HL-60 (cell line): Measurements from ENCODE around the gene CFAP46.

ENCODE experiments used
- DNase-seq, 2 experiments: peaks; one replicate each; pipeline ENCODE4 v3.0.0-alpha.2; 2010 to 2020; ENCODE audit warnings: low read depth in 1 of 2, low spot score in 1 of 2
- H3K27ac ChIP-seq: fragments of 250-450 bp; sonication (Bioruptor Pico); replicated peaks from 2 replicates; pipeline ENCODE4 v1.5.1; 2020; ENCODE audit warnings: mild to moderate bottlenecking, moderate library complexity
- H3K27me3 ChIP-seq: fragments of 250-450 bp; sonication (Bioruptor Pico); 2 replicates; pipeline ENCODE4 v1.5.1; 2021; ENCODE audit warnings: mild to moderate bottlenecking, moderate library complexity; ENCODE audit not compliant: insufficient read depth, poor library complexity, severe bottlenecking
- H3K4me3 ChIP-seq: replicated peaks from 2 replicates; pipeline ENCODE4 v1.5.1; 2011; ENCODE audit warnings: mild to moderate bottlenecking, control low read depth, low read length; ENCODE audit not compliant: insufficient read depth
- CTCF ChIP-seq: IDR thresholded peaks from one replicate; pipeline ENCODE4 v1.5.1; 2011; ENCODE audit warnings: low read length, control low read depth, inconsistent platforms; ENCODE audit not compliant: insufficient read depth
- GABPA ChIP-seq: IDR thresholded peaks from 2 replicates; pipeline ENCODE4 v1.6.1; 2012; ENCODE audit warnings: low read depth
- POLR2AphosphoS5 ChIP-seq: IDR thresholded peaks from 2 replicates; pipeline ENCODE4 v1.6.1; 2012; ENCODE audit warnings: low read depth
- REST ChIP-seq: IDR thresholded peaks from 2 replicates; pipeline ENCODE4 v1.6.1; 2012; ENCODE audit warnings: low read depth; ENCODE audit not compliant: insufficient replicate concordance
- SPI1 ChIP-seq: IDR thresholded peaks from 2 replicates; pipeline ENCODE4 v1.6.1; 2012; ENCODE audit warnings: low read depth, mild to moderate bottlenecking, borderline replicate concordance

The CFAP46 gene

GRCh38 chr10:132982301-132982989 lies 40.1 kb upstream of the CFAP46 start:
- Histone ChIP-seq H3K4me3 (no peak overlapping the region), H3K27me3 (peaks cover 2% of the 10 kb centered on the region), H3K27ac (no peak overlapping the region)
- no peak for DNase-seq
- TF ChIP-seq SPI1 (no peak), POLR2AphosphoS5 (no peak), GABPA (no peak), CTCF (no peak), REST (no peak)

GRCh38 chr10:132981746-132982145 lies 39.4 kb upstream of the CFAP46 start:
- Histone ChIP-seq H3K27ac (no peak overlapping the region), H3K27me3 (no peaks in the 10 kb centered on the region)
- TF ChIP-seq POLR2AphosphoS5 (no peak), REST (no peak), CTCF (no peak), GABPA (no peak), SPI1 (no peak)

GRCh38 chr10:132981173-132981555 lies 38.8 kb upstream of the CFAP46 start:
- TF ChIP-seq POLR2AphosphoS5 (no peak), SPI1 (no peak), CTCF (no peak), REST (no peak), GABPA (no peak)
- Histone ChIP-seq H3K27me3 (no peaks in the 10 kb centered on the region), H3K27ac (no peak overlapping the region), H3K4me3 (no peak overlapping the region)
- DNase-seq, result no peak

More at GRCh38 chr10:132981746-132982145, 39.4 kb upstream of the CFAP46 start:
- H3K4me3 ChIP-seq, result no peak overlapping the region
- DNase-seq, result no peak
